ENCODE results near the gene LRMDA. TPM values are rescaled to one million over a fixed set of nuclear protein-coding genes. Genes with fewer than 3 reads are reported as not detected.

Gene LRMDA
- total and polyA plus RNA-seq, 7 donors, result 1.0 to 5.7 (median 2.5) TPM

GRCh38 chr10:76453332-76453731 is 1021.9 kb downstream of the LRMDA start:
- Histone ChIP-seq H3K4me1 (no peaks in the 10 kb centered on the region), H3K9me3 (no peaks in the 10 kb centered on the region), H3K27ac (no peak overlapping the region), H3K4me3 (no peak overlapping the region), H3K36me3 (ENCODE audit: insufficient read depth in 1 of 2, low read depth in 1 of 2) (no peaks in the 10 kb centered on the region), H3K27me3 (ENCODE audit: insufficient read depth in 3 of 3, low read length in 2 of 3) (no peaks in the 10 kb centered on the region)
- 73 to 91% (median 76%) methylated on average over 1 of the region's 1 CpG for WGBS, 3 donors
- no peak for TF ChIP-seq CTCF (IDR thresholded peaks at IDR 0.05)
- intact Hi-C loops (cut with DNase I), result no loop called here
- ATAC-seq (no peak), DNase-seq (no peak)

- no peaks in the 10 kb centered on the region for H3K36me3 ChIP-seq (ENCODE audit: insufficient read depth in 1 of 2, low read depth in 1 of 2)
- no peaks in the 10 kb centered on the region for H3K4me1 ChIP-seq
- WGBS, 3 donors, result 86 to 90% (median 89%) methylated on average over 4 of the region's 4 CpGs
- H3K9me3 ChIP-seq, result no peaks in the 10 kb centered on the region
- H3K4me3 ChIP-seq, result no peak overlapping the region
- intact Hi-C loops (cut with DNase I), result no loop called here
- DNase-seq, result no peak
- TF ChIP-seq CTCF (IDR thresholded peaks at IDR 0.05), result no peak
- no peaks in the 10 kb centered on the region for H3K27me3 ChIP-seq (ENCODE audit: insufficient read depth in 3 of 3, low read length in 2 of 3)
- H3K27ac ChIP-seq, result no peak overlapping the region
- ATAC-seq, result no peak
These were observed 1022.6 kb downstream of the LRMDA start for GRCh38 chr10:76453997-76454396.

GRCh38 chr10:76454506-76455140 is 1023.2 kb downstream of the LRMDA start:
- no peak for TF ChIP-seq CTCF (IDR thresholded peaks at IDR 0.05)
- Histone ChIP-seq H3K4me3 (no peak overlapping the region), H3K9me3 (no peaks in the 10 kb centered on the region), H3K27me3 (ENCODE audit: insufficient read depth in 3 of 3, low read length in 2 of 3) (no peaks in the 10 kb centered on the region), H3K27ac (no peak overlapping the region), H3K36me3 (ENCODE audit: insufficient read depth in 1 of 2, low read depth in 1 of 2) (no peaks in the 10 kb centered on the region), H3K4me1 (no peaks in the 10 kb centered on the region)
- WGBS, 3 donors, result 73 to 83% (median 81%) methylated on average over 5 of the region's 5 CpGs
- no peak for DNase-seq
- no peak for ATAC-seq
- intact Hi-C loops (cut with DNase I), result no loop called here

- Histone ChIP-seq H3K4me1 (no peaks in the 10 kb centered on the region), H3K27ac (no peak overlapping the region), H3K36me3 (ENCODE audit: insufficient read depth in 1 of 2, low read depth in 1 of 2) (no peaks in the 10 kb centered on the region), H3K4me3 (no peak overlapping the region), H3K9me3 (no peaks in the 10 kb centered on the region), H3K27me3 (ENCODE audit: insufficient read depth in 3 of 3, low read length in 2 of 3) (no peaks in the 10 kb centered on the region)
- no peak for TF ChIP-seq CTCF (IDR thresholded peaks at IDR 0.05)
- ATAC-seq (no peak), DNase-seq (no peak)
- intact Hi-C loops (cut with DNase I), result no loop called here
- 48 to 71% (median 57%) methylated on average over 1 of the region's 1 CpG for WGBS, 3 donors
These were observed 1024.8 kb downstream of the LRMDA start for GRCh38 chr10:76456197-76456596.
